ENCODE data around the gene PACRG. TPM values are rescaled to one million over a fixed set of nuclear protein-coding genes. Genes with fewer than 3 reads are reported as not detected.

The PACRG gene
- polyA plus RNA-seq, 1 donor (not counting 4 experiments of a cell fraction or from before 2014, with no cell fraction given) = 0.31 TPM

DNA sequence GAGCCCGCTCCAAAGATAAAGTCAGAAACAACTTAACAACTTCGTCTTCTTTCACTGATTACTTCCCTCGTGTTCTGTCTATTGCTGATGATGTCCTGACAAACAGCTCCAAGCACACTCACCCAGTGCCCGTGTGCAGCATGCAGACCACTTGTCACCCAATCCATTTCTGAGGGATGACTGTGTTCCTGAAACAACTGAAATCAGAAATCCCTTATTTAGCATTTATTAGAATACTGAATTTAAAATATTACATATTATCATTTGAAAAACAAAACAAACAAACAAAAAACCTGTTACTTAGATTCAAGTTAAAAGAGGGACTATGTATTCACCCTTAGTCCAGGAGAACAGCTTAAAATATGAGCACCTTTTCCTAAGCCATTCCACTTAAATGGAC lies 463.0 kb downstream of the PACRG start:
- Histone ChIP-seq H3K9ac (ENCODE audit: control insufficient read depth, extremely low read depth, insufficient read depth, low read length) (no peak overlapping the region), H3K36me3 (ENCODE audit: control insufficient read depth in 2 of 2, extremely low read depth in 1 of 2, insufficient read depth in 2 of 2, low read length in 2 of 2) (no peaks in the 10 kb centered on the region), H3K27me3 (ENCODE audit: control insufficient read depth, extremely low read depth, insufficient read depth, low read length) (no peaks in the 10 kb centered on the region), H4K20me1 (ENCODE audit: control insufficient read depth, extremely low read depth, insufficient read depth, low read length) (no peaks in the 10 kb centered on the region), H3K9me1 (ENCODE audit: control insufficient read depth, extremely low read depth, insufficient read depth, low read length) (no peaks in the 10 kb centered on the region), H3K9me3 (ENCODE audit: control insufficient read depth, low read depth, low read length) (no peaks in the 10 kb centered on the region), H3K4me3 (ENCODE audit: control insufficient read depth in 2 of 3, extremely low read depth in 1 of 3, insufficient read depth in 2 of 3, low read depth in 1 of 3, low read length in 3 of 3) (no peak overlapping the region), H3K27ac (ENCODE audit: control insufficient read depth, insufficient read depth, low read length) (no peak overlapping the region), H3K4me1 (ENCODE audit: control insufficient read depth, extremely low read depth, insufficient read depth, low read length) (no peaks in the 10 kb centered on the region), H2AFZ (ENCODE audit: control insufficient read depth, low read length) (no peak overlapping the region), H3K79me2 (ENCODE audit: control insufficient read depth, insufficient read depth, low read length) (no peaks in the 10 kb centered on the region), H3K4me2 (ENCODE audit: control insufficient read depth, extremely low read depth, insufficient read depth, low read depth, low read length) (no peak overlapping the region)
- FAIRE-seq (no peak), DNase-seq (ENCODE audit: low read depth, low spot score) (no peak)
- TF ChIP-seq EZH2 (IDR thresholded peaks at IDR 0.05; ENCODE audit: low read length) = no peak
- TF ChIP-seq, protein P1, sequence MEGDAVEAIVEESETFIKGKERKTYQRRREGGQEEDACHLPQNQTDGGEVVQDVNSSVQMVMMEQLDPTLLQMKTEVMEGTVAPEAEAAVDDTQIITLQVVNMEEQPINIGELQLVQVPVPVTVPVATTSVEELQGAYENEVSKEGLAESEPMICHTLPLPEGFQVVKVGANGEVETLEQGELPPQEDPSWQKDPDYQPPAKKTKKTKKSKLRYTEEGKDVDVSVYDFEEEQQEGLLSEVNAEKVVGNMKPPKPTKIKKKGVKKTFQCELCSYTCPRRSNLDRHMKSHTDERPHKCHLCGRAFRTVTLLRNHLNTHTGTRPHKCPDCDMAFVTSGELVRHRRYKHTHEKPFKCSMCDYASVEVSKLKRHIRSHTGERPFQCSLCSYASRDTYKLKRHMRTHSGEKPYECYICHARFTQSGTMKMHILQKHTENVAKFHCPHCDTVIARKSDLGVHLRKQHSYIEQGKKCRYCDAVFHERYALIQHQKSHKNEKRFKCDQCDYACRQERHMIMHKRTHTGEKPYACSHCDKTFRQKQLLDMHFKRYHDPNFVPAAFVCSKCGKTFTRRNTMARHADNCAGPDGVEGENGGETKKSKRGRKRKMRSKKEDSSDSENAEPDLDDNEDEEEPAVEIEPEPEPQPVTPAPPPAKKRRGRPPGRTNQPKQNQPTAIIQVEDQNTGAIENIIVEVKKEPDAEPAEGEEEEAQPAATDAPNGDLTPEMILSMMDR (optimal IDR thresholded peaks at IDR 0.05 in 1 of 3, IDR thresholded peaks at IDR 0.05 in 1 of 3, conservative IDR thresholded peaks at IDR 0.05 in 1 of 3; ENCODE audit: extremely low read depth in 1 of 3, insufficient read depth in 2 of 3, low read length in 3 of 3) = no peak
- dilution Hi-C loops (cut with MboI; ENCODE audit: extremely low pct_ligation_motif_present, low sequenced_read_pairs) = no loop called here

DNA sequence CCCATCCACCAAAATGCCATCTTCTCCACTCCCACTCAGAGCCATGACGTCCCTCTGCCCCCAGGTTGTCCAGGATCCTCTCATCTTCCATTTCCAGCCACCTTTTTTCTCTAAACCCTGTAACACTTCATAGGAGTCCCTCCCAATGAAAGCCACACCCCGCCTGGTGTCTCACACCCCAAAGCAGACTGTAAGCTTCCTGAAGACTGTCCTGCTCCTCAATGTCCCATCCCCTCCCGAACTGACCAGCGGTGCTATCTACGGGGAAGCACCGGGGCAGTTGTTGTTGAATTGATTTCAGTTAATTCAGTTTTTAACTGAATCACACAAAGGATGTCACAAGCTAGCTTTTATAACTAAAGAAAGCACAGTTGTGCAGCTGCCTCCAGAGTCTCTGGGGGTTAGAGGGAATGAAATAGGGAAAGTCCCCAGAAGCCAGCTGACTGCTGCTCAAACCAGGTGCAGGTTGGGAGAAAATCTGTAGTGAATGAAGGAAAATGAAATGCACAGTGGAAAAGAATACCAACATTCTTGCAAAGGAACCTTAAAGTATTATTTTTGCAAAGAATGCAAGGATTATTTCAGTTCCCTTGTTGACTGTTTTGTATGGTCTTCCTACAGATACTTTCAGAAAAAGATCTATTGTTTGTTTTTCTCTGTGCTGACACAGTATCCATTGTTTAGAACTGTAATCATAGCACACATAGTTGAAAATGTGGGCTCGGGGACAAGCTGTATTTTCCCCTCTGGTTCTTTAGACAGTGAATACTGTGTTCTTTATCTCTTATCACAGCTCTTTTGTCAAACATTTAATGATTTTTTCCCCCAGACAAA lies 464.1 kb downstream of the PACRG start:
- no peaks in the 10 kb centered on the region for H3K79me2 ChIP-seq (ENCODE audit: control insufficient read depth, insufficient read depth, low read length)
- TF ChIP-seq, protein P1 (optimal IDR thresholded peaks at IDR 0.05 in 1 of 3, IDR thresholded peaks at IDR 0.05 in 1 of 3, conservative IDR thresholded peaks at IDR 0.05 in 1 of 3; ENCODE audit: extremely low read depth in 1 of 3, insufficient read depth in 2 of 3, low read length in 3 of 3) = no peak
- no peak for TF ChIP-seq EZH2 (IDR thresholded peaks at IDR 0.05; ENCODE audit: low read length)
- H3K9me1 ChIP-seq (ENCODE audit: control insufficient read depth, extremely low read depth, insufficient read depth, low read length) = no peaks in the 10 kb centered on the region
- H3K9ac ChIP-seq (ENCODE audit: control insufficient read depth, extremely low read depth, insufficient read depth, low read length) = no peak overlapping the region
- no peaks in the 10 kb centered on the region for H3K4me1 ChIP-seq (ENCODE audit: control insufficient read depth, extremely low read depth, insufficient read depth, low read length)
- no peak overlapping the region for H3K4me3 ChIP-seq (ENCODE audit: control insufficient read depth in 2 of 3, extremely low read depth in 1 of 3, insufficient read depth in 2 of 3, low read depth in 1 of 3, low read length in 3 of 3)
- FAIRE-seq (no peak), DNase-seq (ENCODE audit: low read depth, low spot score) (no peak)
- no peaks in the 10 kb centered on the region for H4K20me1 ChIP-seq (ENCODE audit: control insufficient read depth, extremely low read depth, insufficient read depth, low read length)
- no peaks in the 10 kb centered on the region for H3K36me3 ChIP-seq (ENCODE audit: control insufficient read depth in 2 of 2, extremely low read depth in 1 of 2, insufficient read depth in 2 of 2, low read length in 2 of 2)
- H3K9me3 ChIP-seq (ENCODE audit: control insufficient read depth, low read depth, low read length) = no peaks in the 10 kb centered on the region
- no peak overlapping the region for H3K27ac ChIP-seq (ENCODE audit: control insufficient read depth, insufficient read depth, low read length)
- dilution Hi-C loops (cut with MboI; ENCODE audit: extremely low pct_ligation_motif_present, low sequenced_read_pairs) = no loop called here
- H2AFZ ChIP-seq (ENCODE audit: control insufficient read depth, low read length) = no peak overlapping the region
- no peak overlapping the region for H3K4me2 ChIP-seq (ENCODE audit: control insufficient read depth, extremely low read depth, insufficient read depth, low read depth, low read length)
- H3K27me3 ChIP-seq (ENCODE audit: control insufficient read depth, extremely low read depth, insufficient read depth, low read length) = no peaks in the 10 kb centered on the region
